SHP77 (cell line): ENCODE measurements around the gene MMP15.
"Not testable (repeated sequence)": the region's sequence is repeated elsewhere in the genome, so short reads cannot be mapped to it uniquely, and the experiment has no call there.

Experiments
- DNase-seq, 2 experiments: peaks; one replicate each; lab custom pipeline; 2025; lab: John Stamatoyannopoulos, UW

The MMP15 gene

DNA sequence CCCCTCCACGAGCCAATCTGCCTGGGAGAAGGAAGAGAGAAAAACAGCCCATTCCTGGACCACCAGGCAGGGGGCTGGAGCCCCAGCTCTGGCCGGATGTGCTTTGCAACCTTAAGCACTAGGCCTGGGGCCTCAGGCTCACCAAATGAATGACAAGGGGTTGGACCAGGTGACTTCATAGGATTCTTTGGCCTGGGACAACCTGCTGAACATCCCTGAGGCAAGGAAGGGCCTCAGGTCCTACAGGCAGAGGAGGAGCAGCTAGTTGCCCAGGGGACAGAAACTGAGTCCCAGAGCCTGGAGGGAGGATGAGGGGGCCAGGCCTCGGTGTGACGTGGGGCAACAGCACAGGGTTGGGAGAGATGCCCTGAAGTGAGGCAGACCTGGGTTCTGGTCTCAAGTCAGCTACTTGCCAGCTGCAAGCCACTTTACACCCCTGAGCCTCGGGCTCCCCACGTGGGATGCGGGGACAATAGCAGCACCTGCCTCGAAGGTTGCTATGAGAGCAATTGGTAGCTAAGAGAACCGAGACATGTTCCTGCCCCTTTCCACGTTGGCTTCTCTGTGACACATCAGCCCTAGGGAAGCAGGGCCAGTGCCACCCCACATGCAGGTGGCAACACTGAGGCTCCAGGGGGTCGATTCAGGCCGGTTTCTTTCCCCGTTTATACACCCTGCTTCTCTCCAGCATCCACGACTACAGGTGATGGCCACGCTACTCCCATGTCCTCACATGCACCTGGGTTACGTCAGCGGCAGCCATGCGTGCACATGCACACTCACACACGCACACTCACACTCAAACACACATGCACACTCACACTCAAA is 61.0 kb downstream of the MMP15 start:
- peak; percentile 33 to 34 for DNase-seq

DNA sequence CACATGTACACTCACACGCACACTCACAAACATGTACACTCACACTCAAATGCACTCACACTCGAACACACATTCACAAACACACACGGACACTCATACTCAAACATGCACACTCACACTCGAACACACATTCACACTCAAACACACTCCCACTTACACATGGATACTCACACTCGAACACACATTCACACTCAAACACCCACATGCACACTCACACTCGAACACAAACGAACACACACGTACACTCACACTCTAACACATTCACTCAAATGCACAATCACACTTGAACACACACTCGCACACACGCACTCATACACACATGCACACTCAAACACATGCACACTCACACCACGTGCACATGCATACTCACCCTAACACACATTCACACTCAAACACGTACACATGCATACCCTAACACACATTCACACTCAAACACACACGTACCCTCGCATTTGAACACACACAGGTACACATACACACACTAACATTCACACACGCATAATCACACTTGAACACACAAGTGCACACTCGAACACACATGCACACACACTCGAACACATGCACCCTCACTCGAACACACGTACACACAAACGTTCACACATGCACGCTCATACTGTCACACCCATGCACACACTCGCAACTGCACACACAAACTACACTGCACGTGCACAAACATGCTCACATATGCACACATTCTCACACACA is 61.8 kb downstream of the MMP15 start:
- no peak for DNase-seq

DNA sequence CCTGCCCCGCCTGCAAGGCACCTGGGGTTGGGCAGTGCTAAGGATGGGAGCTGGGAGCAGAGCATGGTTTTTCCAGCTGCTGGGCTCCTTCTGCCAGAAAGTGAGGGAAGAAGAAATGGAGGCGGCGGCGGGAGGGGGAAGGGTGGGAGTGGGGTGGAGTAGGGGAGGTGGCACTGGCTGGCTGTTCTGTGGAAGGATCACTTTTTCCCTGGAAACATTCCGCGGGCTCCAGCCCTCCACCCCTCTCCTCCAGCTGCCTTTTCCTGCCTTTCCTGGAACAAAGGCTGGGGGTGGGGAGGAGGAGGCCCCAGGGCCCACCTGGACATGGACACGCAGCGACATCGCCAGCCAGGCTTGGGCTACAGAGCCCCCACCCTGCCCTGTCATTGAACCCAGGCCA is 62.5 kb downstream of the MMP15 start:
- no peak for DNase-seq

DNA sequence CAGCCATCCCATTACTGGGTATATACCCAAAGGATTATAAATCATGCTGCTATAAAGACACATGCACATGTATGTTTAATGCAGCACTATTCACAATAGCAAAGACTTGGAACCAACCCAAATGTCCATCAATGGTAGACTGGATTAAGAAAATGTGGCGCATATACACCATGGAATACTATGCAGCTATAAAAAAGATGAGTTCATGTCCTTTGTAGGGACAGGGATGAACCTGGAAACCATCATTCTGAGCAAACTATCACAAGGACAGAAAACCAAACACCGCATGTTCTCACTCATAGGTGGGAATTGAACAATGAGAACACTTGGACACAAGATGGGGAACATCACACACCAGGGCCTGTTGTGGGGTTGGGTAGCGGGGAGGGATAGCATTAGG is 64.8 kb downstream of the MMP15 start:
- not testable (repeated sequence) for DNase-seq

DNA sequence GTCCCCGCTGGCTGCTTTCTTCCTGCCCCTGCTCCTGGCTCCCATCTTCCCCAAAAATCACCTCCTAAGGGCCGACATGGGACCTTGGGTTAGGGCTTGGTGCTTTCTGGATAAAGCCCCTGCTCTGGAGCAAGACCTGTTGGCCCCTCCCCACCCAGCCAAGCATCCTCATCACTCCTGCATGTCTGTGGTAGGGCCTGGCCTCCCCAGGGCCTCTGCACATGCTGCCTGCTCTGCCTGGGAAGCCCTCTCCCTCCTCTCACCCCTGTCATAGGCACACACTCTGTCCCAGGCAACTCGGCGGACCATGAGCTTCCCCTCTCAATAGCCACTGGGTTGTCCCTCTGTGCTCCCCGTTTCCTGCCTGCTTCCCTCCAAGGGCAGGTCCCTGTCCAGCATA is 68.5 kb downstream of the MMP15 start:
- no peak for DNase-seq

DNA sequence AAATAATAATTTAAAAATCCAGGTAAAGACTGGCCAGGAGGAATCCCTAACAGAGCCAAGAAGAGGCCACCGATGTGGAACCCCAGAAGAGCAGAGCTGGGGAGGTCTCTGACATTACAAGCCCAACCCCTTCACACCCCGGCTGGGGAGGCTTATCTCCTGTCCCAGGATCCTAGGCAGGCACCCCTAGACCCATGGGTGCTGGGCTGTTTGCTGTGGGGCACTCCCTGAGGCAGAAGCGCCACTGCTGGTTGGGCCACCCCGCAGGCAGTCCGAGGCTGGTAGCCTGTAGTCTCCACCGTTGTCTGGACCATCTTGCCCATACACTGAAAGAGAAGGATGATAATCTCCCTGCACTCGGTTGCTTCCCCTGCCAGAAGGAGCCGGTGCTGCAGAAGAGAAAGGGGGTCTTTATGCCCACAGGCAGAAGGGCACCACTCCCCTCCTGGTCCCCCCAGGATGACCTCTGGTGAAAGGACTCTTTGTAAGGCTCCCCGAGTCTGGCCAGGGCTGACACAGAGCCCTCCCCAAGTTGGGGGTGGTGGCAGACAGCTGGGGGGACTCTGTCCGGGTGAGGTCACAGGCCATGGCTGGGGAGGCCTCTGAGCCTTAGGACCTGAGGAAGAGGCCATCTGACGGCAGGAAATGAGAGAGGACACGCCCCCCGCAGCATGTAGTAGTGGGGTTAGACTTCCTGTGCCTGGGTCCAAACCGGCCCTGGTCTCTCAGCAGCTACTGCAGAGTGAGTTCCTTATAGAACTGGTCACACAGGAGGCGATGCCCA is 69.4 kb downstream of the MMP15 start:
- no peak for DNase-seq

DNA sequence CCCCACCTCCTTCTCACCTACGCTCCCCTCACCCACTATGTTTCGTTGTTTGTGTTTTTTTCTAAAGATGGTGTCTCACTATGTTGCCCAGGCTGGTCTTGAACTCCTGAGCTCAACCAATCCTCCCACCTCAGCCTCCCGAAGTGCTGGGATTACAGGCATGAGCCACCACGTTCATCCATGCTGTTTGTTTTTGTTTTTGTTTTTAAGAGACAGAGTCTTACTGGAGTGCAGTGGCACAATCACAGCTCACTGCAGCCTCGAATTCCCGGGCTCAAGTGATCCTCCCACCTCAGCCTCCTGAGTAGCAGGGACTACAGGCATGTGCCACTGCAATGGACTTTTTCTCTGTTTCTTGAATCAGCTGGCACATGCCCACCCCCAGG is 70.0 kb downstream of the MMP15 start:
- DNase-seq: not testable (repeated sequence)

DNA sequence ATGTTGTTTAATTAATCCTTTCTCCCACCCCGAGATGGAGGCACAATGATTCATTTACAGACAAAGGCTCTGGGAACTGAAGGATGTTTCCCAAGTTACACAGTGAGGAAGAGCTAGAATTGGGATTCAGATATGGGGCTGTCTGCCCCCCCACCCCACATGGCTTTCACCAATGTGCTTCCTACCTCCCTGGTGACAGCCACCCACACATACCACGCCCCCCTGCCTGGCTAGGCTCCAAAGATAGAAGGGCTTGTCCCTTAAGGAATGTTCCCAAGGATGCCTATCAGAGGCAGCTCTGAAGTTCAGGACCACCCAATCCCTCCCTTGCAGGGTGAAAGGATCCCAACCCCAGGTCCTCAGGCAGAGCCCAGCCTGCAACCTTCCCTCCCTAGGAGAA is 70.7 kb downstream of the MMP15 start:
- DNase-seq: no peak
